ENCODE results near the gene CTNND2.

Gene CTNND2

DNA sequence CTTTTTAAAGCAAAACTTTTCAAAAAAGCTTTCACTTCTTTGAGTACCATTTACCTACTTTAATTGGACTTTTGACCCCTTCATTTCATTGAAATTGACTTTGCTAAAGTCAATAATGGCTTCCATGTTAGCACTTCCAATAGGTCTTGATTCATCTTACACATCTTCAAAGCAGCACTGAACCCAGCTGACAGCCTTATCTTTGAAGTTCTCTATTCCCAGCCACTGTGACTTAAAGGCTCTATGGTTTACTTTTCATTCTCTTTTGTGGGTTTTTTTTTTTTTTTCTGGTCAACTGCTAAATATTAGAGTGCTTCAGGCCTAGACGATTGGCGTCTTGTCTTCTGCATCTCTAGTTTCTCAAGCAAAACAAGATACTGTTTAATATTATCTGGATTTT is 385.0 kb downstream of the CTNND2 start:
- in situ Hi-C loops (cut with MboI; ENCODE audit: low sequenced_read_pairs, unreplicated experiment): no loop called here
- no peak for DNase-seq (ENCODE audit: low spot score)
- no peak for TF ChIP-seq CTCF (IDR thresholded peaks at IDR 0.05; ENCODE audit: borderline replicate concordance, control extremely low read depth, extremely low read depth, insufficient read depth, missing control alignments)

DNA sequence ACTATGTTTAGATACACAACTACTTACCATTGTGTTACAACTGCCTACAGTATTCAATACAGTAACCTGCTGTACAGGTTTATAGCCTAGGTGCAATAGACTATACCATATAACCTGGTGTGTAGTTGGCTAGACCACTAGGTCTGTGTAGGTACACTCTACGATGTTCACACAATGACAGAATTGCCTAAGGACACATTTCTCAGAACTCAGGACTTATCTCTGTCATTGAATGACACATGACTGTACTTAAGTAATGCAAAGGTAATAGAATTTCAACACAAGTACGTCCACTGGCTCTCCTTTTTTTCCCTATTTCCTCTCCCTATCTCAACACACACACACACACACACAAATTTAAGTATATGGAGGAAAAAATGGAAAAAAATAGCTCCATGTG is 385.6 kb downstream of the CTNND2 start:
- in situ Hi-C loops (cut with MboI; ENCODE audit: low sequenced_read_pairs, unreplicated experiment): no loop called here
- no peak for DNase-seq (ENCODE audit: low spot score)
- no peak for TF ChIP-seq CTCF (IDR thresholded peaks at IDR 0.05; ENCODE audit: borderline replicate concordance, control extremely low read depth, extremely low read depth, insufficient read depth, missing control alignments)

GRCh38 chr5:11514705-11515432 is 389.4 kb downstream of the CTNND2 start:
- in situ Hi-C loops (cut with MboI; ENCODE audit: low sequenced_read_pairs, unreplicated experiment): no loop called here
- TF ChIP-seq CTCF (IDR thresholded peaks at IDR 0.05; ENCODE audit: borderline replicate concordance, control extremely low read depth, extremely low read depth, insufficient read depth, missing control alignments): no peak
- no peak for DNase-seq (ENCODE audit: low spot score)

DNA sequence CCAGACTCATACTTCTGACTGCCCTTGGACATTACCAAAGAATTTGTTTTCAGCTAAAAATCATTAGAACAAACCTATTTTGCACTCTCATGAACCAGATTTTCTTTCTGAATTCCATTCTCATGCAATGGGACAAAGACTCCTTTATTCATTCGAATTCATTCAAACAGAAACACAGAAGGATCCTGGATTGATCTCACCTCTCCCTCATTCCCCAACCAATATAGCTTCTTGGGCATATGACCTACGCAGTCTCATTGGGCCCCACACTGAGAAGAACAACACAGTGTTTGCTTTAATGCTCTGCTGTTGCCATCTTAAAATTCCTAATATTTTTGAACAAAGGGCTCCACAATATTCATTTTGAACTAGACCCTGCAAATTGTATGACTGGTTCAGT is 392.4 kb downstream of the CTNND2 start:
- in situ Hi-C loops (cut with MboI; ENCODE audit: low sequenced_read_pairs, unreplicated experiment): no loop called here
- no peak for DNase-seq (ENCODE audit: low spot score)
- no peak for TF ChIP-seq CTCF (IDR thresholded peaks at IDR 0.05; ENCODE audit: borderline replicate concordance, control extremely low read depth, extremely low read depth, insufficient read depth, missing control alignments)

DNA sequence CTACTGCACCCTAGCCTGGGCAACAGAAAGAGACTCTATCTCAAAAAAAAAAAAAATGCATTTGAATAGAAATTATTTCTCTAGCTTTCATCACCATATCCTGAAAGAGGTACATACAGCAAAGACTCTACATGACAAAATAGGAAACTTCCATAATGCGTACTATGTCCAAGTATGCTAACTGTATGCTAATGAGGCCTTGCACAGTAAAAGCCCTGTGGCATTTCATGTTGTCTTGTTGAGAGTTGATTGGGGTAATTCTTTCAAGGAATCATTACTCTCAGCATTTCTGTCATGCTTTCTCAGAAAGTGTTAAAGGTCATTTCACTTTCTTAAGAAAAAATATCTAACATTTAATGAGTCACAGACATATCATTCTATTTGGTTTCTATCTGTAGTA is 393.4 kb downstream of the CTNND2 start:
- TF ChIP-seq CTCF (IDR thresholded peaks at IDR 0.05; ENCODE audit: borderline replicate concordance, control extremely low read depth, extremely low read depth, insufficient read depth, missing control alignments): no peak
- in situ Hi-C loops (cut with MboI; ENCODE audit: low sequenced_read_pairs, unreplicated experiment): no loop called here
- DNase-seq (ENCODE audit: low spot score): no peak

DNA sequence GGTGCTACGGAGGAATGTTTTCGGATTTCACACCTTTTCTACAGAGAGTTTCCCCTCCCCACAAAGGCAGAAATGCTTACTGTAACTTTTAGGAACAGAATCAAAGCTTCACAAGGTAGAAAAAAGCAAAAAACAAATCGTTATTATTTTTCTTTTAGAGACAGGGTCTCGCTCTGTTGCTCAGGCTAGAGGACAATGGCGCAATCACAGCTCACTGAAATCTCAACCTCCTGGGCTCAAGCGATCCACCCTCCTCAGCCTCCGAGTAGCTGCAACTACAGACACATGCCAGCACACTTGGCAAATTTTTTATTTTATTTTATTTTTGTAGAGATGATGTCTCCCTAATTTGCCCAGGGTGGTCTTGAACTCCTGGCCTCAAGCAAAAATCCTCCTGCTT is 394.5 kb downstream of the CTNND2 start:
- in situ Hi-C loops (cut with MboI; ENCODE audit: low sequenced_read_pairs, unreplicated experiment): no loop called here
- TF ChIP-seq CTCF (IDR thresholded peaks at IDR 0.05; ENCODE audit: borderline replicate concordance, control extremely low read depth, extremely low read depth, insufficient read depth, missing control alignments): no peak
- DNase-seq (ENCODE audit: low spot score): no peak
